PC-3 (cell line): ENCODE results near the gene SETBP1.

Source experiments
- EZH2 ChIP-seq: fragments of 300-600 bp; sonication (generic); IDR thresholded peaks from one replicate; pipeline ENCODE4 v1.6.1; 2017; ENCODE audit warnings: antibody characterized with exemption, mild to moderate bottlenecking, low read length; ENCODE audit not compliant: unreplicated experiment
- EZH2phosphoT487 ChIP-seq: fragments of 300-600 bp; sonication (generic); IDR thresholded peaks from 2 replicates; pipeline ENCODE4 v1.6.1; 2018; ENCODE audit warnings: mild to moderate bottlenecking, antibody characterized with exemption, low read length, borderline replicate concordance

GRCh38 chr18:44695503-44695902, 14.8 kb downstream of the SETBP1 start:
- TF ChIP-seq EZH2phosphoT487, result no peak
- TF ChIP-seq EZH2, result no peak
